ENCODE results near the gene FTO. TPM values are rescaled to one million over a fixed set of nuclear protein-coding genes. Genes with fewer than 3 reads are reported as not detected.

Gene FTO
- total RNA-seq, 1 donor: 135 TPM

DNA sequence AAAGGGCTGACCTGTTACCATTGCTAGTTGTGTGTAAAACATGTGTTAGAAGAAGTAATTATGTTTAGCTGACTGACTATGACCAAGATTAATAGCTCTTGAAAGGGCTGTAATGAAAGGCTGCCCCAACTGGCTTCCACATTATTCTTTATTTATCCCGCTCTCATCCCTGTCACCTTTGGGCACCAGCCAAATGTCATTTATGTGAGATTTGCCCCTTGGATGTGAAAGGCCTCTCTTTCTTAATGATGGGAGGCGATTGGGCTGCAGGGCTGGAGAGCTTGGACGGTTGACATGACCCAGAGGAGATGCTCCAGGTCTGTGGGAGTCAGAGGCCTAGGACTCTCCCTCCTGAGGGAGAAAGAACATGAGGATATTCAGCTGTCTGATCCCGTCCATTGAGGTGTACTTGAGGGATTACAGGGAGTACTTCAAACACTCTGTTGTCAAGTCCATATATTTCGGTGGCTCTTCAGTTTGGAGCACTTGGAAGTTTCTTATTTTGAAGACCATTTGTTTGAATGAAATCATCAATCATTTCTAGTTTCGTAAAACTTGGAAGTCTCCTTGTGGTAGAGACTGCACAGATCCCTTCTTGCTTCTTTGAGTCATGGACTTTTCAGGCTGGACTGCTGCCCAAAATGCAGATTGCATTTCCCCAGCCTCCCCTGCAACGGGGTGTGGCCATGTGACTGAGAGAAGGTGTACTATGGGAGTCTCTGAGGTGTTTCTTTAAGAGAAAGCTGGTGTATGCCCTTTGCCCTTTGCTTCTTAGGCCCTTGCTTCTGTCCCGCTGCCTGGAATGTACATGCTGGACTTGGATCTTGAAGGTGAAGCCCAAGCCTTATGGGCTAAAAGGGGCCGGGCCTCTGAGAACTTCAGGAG is 51.3 kb downstream of the FTO start:
- TF ChIP-seq, protein P1, sequence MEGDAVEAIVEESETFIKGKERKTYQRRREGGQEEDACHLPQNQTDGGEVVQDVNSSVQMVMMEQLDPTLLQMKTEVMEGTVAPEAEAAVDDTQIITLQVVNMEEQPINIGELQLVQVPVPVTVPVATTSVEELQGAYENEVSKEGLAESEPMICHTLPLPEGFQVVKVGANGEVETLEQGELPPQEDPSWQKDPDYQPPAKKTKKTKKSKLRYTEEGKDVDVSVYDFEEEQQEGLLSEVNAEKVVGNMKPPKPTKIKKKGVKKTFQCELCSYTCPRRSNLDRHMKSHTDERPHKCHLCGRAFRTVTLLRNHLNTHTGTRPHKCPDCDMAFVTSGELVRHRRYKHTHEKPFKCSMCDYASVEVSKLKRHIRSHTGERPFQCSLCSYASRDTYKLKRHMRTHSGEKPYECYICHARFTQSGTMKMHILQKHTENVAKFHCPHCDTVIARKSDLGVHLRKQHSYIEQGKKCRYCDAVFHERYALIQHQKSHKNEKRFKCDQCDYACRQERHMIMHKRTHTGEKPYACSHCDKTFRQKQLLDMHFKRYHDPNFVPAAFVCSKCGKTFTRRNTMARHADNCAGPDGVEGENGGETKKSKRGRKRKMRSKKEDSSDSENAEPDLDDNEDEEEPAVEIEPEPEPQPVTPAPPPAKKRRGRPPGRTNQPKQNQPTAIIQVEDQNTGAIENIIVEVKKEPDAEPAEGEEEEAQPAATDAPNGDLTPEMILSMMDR (IDR thresholded peaks at IDR 0.05; ENCODE audit: insufficient read depth, low read length): no peak
- DNase-seq (ENCODE audit: low read depth): peak; percentile 70
- no peak overlapping the region for H3K4me3 ChIP-seq (ENCODE audit: low read depth, low read length)

DNA sequence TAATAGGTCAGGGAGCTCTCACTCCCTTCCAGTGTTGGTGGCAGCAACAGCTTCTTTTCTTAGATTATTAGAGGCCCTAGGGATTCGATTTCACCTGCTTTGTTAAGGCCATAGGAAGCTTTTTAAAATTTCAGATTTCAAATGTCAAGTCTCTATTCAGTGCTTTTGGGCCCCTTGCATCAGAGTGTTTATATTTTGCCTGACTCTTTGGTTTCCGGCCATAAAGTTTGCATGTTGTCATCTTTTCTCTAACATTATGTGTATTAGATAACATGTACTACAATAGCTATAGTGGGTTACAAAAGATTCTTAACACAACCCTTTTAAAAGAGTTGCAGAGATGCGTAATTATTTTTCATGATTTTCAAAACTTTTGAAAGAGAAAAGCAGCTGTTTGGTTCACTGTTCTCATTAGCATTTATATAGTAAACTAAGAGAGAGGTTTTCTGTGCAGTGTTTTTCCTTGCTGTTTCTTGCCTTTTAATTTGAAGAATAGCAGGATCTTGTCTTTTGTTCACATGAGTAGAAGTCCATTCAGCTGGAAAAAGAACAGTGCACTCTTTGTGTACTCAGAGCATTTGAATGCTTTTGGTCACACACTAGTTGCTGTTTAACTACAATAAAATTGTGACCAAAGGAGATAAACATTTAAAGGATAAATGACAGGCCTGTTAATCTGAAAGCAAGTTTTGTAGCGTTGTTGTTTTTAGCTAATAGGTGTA is 52.5 kb downstream of the FTO start:
- TF ChIP-seq, protein P1 (IDR thresholded peaks at IDR 0.05; ENCODE audit: insufficient read depth, low read length): no peak
- DNase-seq (ENCODE audit: low read depth): no peak

DNA sequence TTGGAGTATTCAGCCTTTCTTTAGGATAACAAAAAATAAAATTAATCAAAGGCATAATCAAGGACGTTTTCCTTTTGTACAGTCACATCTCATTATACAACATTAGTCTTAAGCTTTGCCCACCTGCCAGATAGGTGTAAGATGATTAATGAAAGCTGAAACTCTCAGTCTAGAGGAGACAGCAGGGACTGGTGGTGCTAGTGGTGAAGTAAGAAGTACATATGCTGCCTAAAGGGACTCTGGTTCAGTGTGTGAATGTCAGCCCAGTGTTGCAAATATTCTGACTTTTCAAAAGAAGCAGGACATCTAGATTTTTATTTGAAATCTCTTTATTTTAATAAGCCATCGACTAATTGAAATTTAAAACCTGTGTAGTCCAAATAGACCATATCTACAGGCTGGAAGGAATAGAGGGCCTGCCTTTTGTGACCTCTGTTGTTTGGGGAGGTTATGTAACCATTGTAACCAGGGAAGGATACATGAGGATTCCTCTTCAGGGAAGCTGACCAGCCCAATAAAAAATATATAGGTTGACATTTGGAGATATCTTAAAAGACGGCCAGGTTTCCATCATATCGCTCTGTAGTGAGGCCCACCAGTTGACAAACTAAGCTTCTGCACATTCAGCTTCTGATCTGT is 54.1 kb downstream of the FTO start:
- TF ChIP-seq, protein P1 (IDR thresholded peaks at IDR 0.05; ENCODE audit: insufficient read depth, low read length): no peak
- DNase-seq (ENCODE audit: low read depth): no peak
- H3K4me3 ChIP-seq (ENCODE audit: low read depth, low read length): no peak overlapping the region

More for the DNA sequence above, 52.5 kb downstream of the FTO start:
- no peak overlapping the region for H3K4me3 ChIP-seq (ENCODE audit: low read depth, low read length)

DNA sequence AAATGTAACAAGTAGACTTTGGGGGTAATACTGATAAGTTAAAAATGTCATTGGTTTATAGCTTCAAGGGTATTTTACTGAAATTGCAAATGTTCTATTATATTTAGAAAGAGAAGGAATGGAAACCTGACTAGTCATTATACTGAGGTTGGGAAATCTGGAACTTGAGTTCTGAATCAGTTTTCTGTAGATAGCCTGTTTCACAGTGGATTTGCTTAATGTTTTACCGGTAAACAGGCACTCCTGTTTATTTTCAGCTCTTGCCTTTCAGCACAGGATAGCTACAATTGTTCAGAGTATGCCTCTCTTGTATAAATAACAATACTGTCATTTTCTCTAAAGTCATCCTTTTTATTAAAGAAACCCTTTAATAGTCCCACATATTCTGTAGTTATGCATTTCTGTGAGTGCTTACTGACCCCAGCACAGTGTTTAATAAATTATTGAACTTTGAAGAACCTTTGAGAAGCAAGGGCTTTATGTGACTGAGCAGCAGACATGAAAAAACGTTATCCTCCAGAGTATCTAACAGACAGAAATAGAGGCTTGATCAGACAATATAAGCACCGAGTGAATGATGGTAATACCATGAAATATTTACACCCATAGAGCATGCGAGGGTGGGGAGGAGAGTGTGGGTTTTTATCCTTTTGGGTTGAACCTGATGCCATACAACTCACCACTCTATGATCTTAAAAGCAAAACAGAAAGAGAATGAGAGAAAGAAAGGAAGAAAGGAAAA is 58.2 kb downstream of the FTO start:
- no peak for DNase-seq (ENCODE audit: low read depth)
- TF ChIP-seq, protein P1 (IDR thresholded peaks at IDR 0.05; ENCODE audit: insufficient read depth, low read length): no peak
- no peak overlapping the region for H3K4me3 ChIP-seq (ENCODE audit: low read depth, low read length)

DNA sequence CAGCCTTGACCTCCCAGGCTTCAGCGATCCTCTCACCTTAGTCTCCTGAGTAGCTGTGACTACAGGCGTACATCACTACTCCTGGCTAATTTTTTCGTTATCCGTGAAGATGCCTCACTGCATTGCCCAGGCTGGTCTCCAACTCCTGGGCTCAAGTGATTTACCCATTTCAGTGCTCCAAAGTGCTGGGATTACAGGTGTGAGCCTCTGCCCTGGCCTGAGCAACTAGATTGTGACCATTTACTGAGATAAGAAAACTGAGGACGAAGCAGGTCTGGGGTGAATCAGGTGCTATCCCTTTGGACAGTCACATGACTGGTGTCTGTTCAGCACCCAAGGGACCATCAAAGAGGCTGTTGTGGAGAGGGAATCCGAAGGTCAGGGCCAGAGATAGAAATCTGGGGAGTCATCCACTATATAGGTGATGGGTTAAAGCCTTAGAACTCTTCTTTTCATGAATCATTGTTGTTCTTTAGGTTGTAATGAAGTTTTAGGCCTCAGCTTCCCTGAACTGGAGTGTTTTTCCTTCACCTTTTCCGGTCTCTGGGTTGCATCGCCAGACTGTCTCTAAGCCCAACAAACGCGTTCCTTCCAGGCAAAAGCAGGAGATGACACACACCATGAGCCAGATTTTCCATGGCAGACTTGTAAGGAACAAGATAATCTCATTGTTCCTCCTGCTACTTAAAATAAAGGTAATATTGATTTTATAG is 62.5 kb downstream of the FTO start:
- TF ChIP-seq, protein P1 (IDR thresholded peaks at IDR 0.05; ENCODE audit: insufficient read depth, low read length): no peak
- H3K4me3 ChIP-seq (ENCODE audit: low read depth, low read length): no peak overlapping the region
- no peak for DNase-seq (ENCODE audit: low read depth)

DNA sequence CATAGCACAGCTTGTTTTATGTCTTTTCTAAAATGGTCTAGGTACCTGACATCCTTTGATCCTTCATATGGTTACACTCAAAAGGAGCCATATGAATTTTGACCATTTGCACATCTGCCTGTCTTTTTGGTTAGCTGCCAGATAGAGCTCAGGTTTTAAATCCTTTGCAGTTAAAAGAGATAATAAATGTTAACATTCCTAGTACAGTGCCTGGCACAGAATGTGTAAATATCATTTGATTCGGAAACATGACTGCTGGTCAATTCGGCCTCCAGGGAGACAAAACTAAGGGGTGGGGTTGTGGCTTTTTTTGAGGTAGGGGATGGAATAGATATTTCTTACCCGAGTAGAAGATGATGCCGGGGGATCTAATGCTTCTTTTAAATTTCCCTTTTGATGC is 64.2 kb downstream of the FTO start:
- DNase-seq (ENCODE audit: low read depth): no peak
- H3K4me3 ChIP-seq (ENCODE audit: low read depth, low read length): no peak overlapping the region
- TF ChIP-seq, protein P1 (IDR thresholded peaks at IDR 0.05; ENCODE audit: insufficient read depth, low read length): no peak

Measured in fibroblast of the aortic adventitia (primary cell).